GM19395 (cell line): ENCODE measurements around the gene RAB20.
"Not testable (repeated sequence)": the region's sequence is repeated elsewhere in the genome, so short reads cannot be mapped to it uniquely, and the experiment has no call there.

Experiments
- ATAC-seq: cut with Tn5 transposase; IDR thresholded peaks from one replicate; pipeline ENCODE4 v1.9.1; 2021; ENCODE audit warnings: mild to moderate bottlenecking, moderate library complexity; ENCODE audit not compliant: unreplicated experiment

Gene RAB20

DNA sequence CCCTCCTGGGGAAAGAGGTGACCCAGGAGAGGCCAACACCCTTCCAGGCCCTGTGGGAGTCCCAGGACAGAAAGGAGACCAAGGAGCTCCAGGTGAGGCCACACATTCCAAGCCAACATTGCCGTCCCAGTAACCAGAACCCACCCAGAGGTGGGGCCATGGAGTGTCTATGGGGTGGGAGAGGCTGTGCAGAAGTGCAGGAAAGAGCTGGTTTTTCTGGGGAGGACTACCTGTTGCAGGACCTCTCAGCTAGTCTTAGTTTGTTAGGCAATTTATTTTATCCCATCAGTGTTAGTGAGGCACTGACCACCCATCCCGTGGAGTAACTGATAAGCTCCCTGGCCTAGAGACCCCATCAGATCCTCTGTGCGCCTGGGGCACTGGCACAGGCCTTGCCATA, 66.1 kb downstream of the RAB20 start:
- ATAC-seq, result no peak

DNA sequence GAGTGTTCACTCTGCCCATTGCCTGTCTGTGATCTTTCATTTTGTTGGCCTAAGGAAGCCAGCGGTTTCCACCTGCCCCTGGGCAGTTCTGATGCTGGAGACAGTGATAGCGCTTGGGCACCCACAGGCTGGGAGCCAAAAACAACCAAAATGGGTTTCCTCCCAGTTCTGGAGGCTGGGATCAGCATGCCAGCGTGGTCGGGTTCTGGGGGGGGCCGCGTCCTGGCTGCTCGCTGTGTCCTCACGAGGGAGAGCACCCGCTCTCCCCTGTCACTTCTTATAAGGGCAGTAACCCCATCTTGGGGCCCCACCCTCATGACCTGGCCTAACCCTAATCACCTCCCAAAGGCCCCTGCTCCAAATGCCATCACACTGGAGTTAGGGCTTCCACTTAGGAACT, 67.9 kb downstream of the RAB20 start:
- no peak for ATAC-seq

DNA sequence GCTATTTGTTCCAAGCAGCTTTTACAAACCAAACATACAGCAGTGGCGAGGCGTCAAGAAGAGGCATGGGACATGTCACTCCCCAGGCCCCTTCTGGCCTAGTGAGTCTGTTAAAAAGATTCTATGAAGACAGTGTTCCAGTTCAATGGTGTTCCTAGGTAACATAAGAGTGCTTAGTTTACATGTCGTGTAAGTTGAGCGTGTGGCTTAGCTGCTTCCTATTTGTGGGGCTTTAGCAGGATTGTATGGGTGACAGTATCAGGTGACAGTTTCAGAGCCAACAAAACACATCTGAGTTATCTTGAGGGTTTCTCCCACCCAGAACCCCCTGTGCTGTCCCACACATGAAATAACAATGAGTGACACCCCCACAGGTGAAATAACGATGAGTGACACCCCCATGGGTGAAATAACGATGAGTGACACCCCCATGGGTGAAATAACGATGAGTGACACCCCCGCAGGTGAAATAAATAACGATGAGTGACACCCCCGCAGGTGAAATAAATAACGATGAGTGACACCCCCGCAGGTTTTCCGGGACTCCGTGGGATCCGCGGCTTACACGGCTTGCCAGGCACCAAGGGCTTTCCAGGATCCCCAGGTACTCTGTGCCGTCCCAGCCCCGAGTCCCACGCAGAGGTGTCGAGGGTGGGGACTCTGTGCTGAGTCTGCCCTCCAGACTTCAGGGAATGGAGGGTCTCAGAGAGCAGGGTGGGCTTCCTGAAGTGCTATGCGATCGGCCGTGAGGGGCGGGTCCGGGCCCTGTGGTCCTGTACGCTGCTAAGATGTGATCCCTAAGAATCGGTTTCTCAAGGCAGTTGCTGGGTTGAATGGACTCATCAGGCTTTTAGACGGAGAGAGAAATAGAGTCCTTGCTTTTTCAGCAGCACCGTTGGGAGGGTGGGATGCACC, 68.6 kb downstream of the RAB20 start:
- no peak for ATAC-seq

DNA sequence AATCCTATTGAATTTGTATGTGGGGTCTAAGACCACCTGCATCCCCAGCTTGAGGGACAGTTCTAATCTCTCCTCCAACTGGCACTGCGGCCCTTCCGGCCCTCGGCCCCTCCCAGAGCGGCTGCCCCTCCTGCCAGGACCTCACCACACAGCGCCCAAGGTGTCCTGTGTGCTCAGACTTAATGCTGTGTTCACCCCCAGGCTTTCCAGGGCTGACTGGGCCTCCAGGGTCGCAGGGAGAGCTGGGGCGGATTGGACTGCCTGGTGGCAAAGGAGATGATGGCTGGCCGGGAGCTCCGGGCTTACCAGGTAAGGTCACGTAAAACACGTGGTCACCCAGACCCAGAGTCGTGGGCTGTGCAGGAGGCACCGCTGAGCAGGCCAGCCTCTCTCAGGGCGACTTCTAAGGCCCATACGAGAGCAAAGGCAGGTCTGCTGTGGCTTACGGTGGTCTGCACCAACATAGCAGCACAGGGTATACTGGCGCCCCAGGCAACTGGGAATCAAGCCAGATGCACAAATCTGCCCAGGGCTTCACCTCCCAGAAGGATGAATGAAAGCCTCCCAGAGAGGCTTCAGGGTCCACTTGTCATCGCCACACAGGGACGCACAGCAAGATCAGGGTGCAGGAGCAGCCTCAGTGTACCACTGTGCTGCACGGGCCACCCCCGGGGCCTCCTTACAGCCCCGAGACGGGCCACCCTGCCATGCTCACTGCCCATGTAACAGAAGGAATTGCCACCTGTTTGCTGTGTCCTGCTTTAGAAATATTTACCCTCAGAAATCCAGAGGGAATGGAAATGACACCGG, 69.4 kb downstream of the RAB20 start:
- no peak for ATAC-seq

DNA sequence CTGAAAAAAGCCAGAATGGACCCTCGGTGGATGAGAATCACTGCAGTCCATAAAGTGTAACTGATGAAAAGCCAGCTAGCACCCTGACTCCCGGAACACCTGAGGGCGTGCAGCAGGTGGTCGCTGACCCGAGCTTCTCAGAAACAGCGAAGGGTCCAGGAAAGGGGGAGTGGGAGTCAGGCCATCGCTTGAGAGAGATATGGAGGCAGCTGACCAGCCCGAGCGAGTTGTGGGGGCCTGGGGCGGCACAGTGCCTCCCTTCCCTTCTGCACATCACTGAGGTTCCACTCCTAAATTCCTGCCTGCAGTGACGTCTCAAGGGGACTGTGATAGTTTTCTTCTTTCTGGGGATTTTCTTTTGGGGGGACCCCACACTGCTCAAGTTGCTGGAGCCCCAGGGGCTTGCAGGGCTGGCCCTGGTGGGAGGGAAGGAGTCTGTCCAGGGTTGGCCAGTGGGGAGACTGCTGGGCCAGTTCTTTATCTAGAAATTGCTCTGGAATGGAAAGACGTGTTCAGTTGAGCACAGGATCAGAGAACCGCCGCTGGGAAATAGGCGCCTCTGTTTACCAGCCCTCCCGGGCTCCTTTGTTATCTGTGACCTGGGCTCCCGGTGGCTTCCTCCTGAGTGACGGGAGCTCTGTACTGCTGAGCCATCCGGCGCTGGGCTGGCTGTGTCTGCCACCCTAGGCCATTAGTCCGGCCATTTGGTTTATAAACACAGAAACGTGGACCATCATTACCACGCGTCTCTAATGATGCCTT, 71.3 kb downstream of the RAB20 start:
- no peak for ATAC-seq

DNA sequence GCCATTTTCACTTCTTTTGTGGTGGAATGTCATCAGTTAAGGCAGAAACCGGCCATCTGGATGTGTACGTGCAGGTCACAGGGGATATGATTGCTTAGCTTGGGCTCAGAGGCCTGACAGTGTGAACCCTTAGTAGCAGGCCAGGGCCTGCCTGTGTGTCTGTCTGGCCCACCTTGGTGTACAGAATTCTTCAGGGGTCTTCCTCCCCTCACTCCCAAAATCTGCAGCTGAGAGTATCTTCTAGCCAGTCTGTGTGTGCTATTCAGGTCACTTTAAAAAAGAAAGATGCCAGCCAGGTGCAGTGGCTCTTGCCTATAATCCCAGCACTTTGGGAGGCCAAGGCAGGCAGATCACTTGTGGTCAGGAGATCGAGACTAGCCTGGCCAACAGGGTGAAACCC, 74.6 kb downstream of the RAB20 start:
- ATAC-seq, result not testable (repeated sequence)

DNA sequence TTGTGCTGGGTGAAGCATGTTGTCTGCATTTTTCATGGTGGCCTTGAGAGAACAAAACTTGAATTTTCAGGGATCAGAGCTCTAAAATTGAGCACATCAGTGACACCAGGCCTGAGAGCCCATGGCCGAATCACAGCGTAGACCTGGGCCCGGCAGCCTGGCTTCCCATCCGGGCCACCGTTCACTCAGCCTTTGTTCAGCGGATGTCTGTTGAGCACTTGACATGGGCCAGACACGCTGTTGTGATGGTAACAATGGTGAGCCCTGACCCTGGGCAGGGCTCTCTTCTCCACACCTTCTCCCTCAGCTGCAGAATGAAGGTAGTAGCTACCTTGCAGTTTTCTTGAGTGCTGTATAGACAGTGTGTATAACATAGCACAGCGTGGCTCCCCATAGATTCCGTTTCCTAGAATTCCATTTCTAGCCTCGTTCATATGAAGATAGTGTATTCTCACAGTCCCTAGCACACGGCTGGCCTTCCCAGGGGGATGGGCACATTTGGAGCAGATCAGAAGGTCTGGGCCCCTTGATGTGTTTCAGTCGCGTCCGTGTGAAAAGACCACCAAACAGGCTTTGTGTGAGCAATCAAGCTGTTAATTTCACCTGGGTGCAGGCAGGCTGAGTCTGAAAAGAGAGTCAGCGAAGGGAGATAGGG, 75.3 kb downstream of the RAB20 start:
- ATAC-seq, result no peak

DNA sequence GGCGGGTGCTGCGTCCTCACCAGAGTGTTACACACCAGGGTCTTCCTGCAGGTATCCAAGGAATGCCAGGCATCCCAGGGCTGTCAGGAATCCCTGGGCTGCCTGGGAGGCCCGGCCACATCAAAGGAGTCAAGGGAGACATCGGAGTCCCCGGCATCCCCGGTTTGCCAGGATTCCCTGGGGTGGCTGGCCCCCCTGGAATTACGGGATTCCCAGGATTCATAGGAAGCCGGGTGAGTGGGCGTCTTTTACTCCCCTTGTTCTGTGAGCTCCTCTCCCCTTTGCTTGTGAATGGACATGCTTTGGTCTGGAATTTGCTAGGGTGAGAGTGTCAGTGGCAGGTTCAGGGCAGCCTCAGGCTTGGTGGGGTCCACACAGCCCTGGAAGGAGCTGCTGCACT, 75.9 kb downstream of the RAB20 start:
- no peak for ATAC-seq

DNA sequence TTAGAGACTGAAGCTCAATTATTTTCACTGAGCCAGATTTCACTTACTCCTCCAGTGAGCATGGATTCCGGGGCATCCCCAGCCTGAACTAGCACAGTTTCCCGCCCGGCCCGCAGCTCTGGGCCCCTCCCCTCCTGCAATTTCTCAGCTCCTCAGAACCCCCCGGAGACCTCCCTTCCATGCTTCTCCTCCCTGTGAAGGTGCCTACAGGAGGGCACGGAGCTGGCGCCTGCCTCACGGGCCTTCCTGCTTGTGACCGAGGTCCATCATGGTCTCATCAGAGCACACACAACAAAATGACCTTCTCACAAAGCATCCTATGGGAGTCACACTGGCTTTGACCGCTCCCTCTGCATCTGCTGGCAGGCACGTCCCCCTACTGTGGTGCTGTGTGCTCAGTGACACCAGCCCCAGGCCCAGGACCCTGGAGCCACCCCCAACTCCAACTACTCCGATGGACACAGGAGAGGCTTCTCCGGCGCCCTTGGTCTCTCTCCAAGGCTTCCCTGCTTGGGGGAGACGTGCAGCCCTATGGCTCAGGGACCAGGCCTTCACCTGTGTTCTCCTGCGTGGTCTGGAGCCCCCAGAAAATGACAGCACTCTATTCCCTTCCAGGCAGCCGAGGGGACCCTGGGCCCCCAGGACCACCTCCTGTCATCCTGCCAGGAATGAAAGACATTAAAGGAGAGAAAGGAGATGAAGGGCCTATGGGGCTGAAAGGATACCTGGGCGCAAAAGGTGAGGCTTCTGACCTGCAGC, 77.1 kb downstream of the RAB20 start:
- ATAC-seq, result no peak

DNA sequence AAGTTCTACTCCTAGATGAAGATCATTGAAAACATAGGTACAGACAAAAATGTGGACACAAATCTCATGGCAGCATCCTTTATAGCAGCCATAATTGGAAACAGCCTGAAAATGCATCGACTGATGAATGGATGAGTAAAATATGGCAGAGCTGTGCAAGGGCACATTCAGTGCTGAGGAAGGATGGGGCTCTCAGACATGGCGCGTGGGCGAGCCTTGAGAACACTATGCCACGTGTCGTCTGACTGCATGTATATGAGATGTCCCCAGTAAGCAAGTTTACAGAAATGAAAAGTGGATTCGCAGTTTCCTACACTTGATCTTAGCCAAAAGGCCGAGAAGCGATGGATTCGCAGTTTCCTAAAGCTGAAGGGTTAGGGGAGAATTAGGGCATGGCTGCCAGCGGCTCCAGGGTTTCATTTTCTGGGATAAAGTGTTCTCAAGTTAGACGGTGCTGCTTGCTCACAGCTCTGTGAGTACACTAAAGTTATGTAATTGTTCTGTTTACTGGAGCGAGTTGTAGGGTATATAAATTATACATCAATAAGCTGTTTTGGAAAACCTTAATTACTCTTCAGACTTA, 78.0 kb downstream of the RAB20 start:
- ATAC-seq, result no peak

DNA sequence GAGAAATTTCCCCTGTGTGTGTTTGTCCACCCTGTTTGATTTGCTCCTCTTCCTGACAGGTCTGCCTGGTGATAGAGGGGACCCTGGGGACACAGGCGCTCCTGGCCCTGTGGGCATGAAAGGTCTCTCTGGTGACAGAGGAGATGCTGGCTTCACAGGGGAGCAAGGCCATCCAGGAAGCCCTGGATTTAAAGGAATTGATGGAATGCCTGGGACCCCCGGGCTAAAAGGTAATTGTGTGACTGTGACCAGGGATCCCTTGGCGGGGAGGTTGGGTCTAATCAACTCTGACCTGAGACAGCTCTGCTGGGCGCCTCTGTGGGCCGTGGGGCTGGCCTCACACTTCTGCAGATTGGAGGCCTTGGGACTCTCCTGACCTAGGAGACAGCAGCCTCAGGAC, 81.4 kb downstream of the RAB20 start:
- ATAC-seq, result no peak

DNA sequence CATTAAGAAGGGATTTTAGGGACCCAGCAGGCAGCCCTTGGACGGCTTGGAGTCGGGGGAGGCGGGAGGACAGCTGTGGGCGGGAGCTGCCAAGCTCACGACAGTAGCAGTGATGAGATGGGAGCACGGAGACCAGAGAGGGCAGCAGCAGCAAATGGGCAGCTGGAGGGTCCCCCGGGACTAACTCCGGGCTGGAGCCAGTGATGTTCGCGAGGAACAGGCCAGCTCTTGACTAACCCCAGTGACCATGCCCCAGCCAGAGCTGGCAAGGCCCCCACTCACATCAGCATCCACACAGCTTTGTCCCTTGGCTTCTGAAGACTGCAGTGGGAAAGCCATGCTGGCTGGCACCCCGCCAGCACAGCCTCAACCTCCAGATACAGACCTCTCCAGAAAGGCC, 81.9 kb downstream of the RAB20 start:
- ATAC-seq, result no peak

DNA sequence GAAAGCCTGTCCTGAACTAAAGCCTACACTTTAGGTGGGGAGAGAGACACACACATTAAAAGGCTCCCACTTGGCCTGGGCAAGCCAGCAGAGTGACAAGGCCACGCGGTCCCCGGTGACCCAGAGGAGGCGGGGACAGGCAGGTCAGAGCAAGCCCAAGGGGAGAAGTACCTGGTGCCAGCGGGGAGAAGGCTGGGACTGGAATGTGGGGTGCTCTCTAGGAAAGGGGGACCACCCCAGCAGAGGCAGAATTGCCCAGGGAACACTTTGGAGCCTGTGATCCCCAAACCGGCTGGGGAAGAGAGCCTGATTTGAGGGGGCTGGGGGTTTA, 82.3 kb downstream of the RAB20 start:
- no peak for ATAC-seq

DNA sequence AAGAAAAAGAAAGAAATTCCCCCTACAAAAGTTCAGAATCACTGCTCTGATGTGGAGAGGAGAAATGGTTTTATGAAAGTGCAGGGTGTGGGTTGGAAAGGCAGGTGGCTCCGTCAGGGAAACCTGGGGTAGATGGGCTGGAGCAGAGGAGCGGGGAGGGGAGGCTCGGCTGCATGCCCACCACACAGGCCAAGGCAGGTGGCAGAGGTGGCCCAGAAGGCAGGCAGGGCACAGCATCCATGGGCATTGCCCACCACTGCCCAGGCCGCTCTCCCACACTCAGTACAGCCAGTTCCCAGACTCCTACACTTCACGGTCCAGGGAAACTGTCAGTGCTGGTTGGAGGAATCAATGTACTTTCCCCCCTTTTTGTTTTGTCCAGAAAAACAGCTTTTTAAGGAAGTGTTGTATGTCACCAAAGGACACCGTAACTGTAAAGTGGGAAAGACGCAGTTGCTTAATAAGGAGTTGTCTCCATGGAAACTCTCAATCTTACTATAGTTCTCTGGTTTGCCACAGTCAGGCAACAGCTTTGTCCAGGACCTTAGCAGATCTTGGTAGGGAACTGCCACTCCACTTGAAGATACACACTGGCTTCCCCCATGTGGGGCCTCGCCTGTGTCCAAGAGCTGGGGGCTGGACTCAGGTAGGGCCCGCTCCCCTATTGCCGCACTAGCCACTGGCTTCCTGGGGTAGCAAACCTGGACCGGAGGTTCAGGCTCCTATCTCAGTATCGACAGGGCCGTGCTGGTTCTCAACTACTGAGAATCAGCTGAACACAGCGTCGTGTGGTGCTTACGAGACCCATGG, 82.9 kb downstream of the RAB20 start:
- ATAC-seq, result no peak

DNA sequence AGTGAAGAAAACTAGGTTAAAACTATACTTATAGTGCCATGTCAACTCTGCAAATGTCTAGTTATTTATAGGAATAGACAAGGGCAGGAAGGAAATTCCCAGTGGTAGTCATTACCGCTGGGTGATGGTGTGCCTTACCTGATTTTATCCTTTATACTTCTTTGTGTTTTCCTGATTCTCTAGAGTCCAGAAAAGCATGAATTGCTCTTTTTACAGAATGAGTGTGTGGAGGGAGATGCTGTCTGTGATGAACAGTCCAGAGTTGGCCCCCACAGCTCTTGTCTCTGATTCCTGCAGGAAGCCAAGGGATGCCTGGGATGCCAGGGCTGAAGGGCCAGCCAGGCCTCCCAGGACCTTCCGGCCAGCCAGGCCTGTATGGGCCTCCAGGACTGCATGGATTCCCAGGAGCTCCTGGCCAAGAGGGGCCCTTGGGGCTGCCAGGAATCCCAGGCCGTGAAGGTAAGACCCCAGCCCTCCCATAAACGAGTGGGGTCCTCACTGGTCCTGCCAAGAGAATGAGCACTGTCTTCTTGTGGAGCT, 83.7 kb downstream of the RAB20 start:
- ATAC-seq, result no peak

DNA sequence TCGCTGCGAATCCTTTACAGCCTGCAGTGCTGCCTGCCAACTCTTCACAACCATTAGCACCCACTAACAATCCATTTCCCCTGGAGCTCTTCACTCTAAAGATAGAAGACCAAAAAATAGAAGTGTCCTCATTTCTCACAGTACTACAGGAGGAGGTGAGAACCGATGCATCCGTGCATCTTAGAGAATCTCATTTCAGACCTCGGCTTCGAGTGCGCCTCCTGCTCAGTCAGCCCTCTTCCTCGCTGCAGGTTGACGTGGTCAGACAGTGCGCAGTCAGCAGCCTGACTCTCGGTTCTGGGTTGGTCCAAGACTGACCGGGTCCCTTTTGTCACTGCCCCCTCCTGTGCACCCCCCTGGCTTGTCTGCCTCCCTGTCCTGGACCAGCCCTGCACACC, 85.3 kb downstream of the RAB20 start:
- ATAC-seq, result no peak

DNA sequence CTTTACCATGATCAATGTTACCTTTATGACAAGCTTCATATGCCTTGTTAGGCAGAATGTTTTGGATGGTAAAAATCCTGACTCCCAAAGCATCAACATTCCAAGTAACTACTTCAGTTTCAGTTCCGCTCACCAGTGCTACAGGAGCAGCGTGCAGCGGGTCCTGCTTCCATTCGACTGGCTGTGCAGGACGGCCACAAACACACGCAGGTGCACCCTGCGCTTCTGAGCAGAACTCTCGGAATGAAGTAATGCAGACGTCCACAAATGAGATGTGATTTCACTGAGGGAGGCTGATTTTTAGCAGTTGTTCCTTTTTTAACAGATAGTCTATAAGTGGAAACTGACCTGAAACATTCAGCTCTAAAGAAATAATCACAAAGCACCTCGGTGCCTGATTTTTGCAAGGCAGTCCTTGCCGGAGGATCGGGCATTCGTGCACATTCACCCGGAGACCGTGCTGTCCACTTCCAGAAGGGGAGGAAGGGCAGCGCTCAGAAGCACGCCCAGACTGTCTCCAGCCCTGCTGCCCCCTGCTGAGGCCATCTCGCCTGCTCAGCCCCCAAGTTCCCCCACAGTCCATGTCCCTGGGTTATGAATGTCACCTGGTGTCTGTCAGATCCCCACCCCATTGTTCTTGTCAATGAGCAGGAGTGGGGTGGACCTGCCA, 85.8 kb downstream of the RAB20 start:
- ATAC-seq, result no peak

DNA sequence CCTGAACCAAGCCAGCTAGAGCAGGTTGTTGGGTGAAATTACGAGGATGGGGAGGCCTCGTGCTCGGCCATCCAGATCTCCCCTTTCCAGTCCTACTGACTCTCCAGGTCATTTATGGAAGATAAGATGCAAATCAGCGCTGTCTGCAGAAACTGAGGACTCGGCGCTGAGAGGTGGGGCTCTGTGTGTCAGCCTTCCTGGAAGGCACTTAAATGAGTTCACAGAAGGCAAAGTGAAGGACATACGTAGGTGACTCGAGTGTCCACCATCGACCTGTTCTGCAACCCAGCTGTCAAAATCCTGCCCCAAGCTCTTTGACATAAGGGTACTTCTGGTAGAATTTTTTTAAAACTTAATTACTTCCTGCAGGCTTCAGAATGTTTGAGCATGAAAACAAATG, 86.4 kb downstream of the RAB20 start:
- no peak for ATAC-seq
